ENCODE results near the gene CDH8.

Gene CDH8

GRCh38 chr16:61659936-61660335, 376.3 kb downstream of the CDH8 start:
- Histone ChIP-seq H3K4me3 (no peak overlapping the region), H3K9me3 (no peaks in the 10 kb centered on the region), H3K4me1 (no peaks in the 10 kb centered on the region), H3K27ac (no peak overlapping the region), H3K36me3 (no peaks in the 10 kb centered on the region), H3K27me3 (no peaks in the 10 kb centered on the region)
- TF ChIP-seq CTCF (IDR thresholded peaks at IDR 0.05), result no peak
- DNase-seq, result no peak
- intact Hi-C loops (cut with DNase I; ENCODE audit: low total_unique reads), result no loop called here

GRCh38 chr16:61654962-61655361, 381.3 kb downstream of the CDH8 start:
- H3K9me3 ChIP-seq, result no peaks in the 10 kb centered on the region
- H3K4me3 ChIP-seq, result no peak overlapping the region
- intact Hi-C loops (cut with DNase I; ENCODE audit: low total_unique reads), result no loop called here
- no peaks in the 10 kb centered on the region for H3K27me3 ChIP-seq
- DNase-seq, result no peak
- no peak for TF ChIP-seq CTCF (IDR thresholded peaks at IDR 0.05)
- no peaks in the 10 kb centered on the region for H3K4me1 ChIP-seq
- no peak overlapping the region for H3K27ac ChIP-seq
- H3K36me3 ChIP-seq, result no peaks in the 10 kb centered on the region

- Histone ChIP-seq H3K4me1 (no peaks in the 10 kb centered on the region), H3K4me3 (no peak overlapping the region), H3K27ac (no peak overlapping the region), H3K36me3 (no peaks in the 10 kb centered on the region), H3K9me3 (no peaks in the 10 kb centered on the region), H3K27me3 (no peaks in the 10 kb centered on the region)
- intact Hi-C loops (cut with DNase I; ENCODE audit: low total_unique reads), result no loop called here
- TF ChIP-seq CTCF (IDR thresholded peaks at IDR 0.05), result no peak
- DNase-seq, result no peak
These were observed 382.7 kb downstream of the CDH8 start for GRCh38 chr16:61653544-61653943.

DNA sequence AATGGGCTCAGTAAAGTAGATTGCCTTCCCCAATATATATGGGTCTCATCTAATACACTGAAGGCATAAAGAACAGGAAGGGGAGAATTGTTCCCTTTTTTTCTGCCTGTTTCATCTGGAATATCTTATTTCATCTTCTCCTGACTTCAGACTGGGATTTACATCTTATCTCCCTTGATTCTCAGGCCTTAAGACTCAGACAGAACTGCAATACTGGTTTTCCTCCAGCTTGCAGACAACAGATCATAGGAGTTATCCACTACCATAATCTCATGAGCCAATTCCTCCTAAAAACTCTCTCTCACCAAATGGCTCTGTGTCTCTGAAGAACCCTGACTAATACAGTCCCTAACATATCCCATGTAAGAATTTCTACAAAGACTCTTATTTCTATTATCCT, 390.7 kb downstream of the CDH8 start:
- Histone ChIP-seq H3K36me3 (no peaks in the 10 kb centered on the region), H3K4me1 (no peaks in the 10 kb centered on the region), H3K27ac (no peak overlapping the region), H3K4me3 (no peak overlapping the region), H3K27me3 (no peaks in the 10 kb centered on the region), H3K9me3 (no peaks in the 10 kb centered on the region)
- intact Hi-C loops (cut with DNase I; ENCODE audit: low total_unique reads), result no loop called here
- TF ChIP-seq CTCF (IDR thresholded peaks at IDR 0.05), result no peak
- no peak for DNase-seq

- Histone ChIP-seq H3K4me3 (no peak overlapping the region), H3K4me1 (no peaks in the 10 kb centered on the region), H3K9me3 (no peaks in the 10 kb centered on the region), H3K27me3 (no peaks in the 10 kb centered on the region), H3K36me3 (no peaks in the 10 kb centered on the region), H3K27ac (no peak overlapping the region)
- TF ChIP-seq CTCF (IDR thresholded peaks at IDR 0.05), result no peak
- no peak for DNase-seq
- intact Hi-C loops (cut with DNase I; ENCODE audit: low total_unique reads), result no loop called here
These were observed 391.5 kb downstream of the CDH8 start for GRCh38 chr16:61644736-61645135.

DNA sequence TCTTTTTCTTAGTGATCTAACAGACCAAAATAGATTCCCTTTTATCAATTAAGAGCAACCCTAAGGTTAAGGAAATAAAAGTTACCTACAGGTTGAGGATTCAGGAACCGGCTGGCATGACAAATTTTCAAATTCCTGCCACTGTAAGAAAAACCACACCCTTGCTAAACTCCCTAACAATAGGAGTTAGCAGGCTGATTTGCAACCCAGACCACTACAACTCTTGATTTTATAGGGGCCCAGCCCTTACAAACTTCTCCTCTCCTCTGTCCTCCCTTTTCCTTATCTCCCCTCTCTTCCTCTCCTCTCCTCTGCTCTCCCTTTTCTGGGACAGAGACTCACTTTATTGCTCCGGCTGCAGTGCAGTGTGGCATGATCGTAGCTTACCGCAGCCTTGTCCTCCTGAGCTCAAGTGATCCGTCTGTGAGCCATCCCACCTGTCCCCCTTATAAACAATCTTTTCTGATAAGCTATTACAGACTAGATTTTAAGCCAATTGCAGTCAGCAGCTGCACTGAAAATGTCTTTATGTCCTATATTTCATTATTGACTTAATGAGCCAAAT, 418.9 kb downstream of the CDH8 start:
- intact Hi-C loops (cut with DNase I; ENCODE audit: low total_unique reads), result no loop called here
- Histone ChIP-seq H3K27me3 (no peaks in the 10 kb centered on the region), H3K27ac (no peak overlapping the region), H3K4me1 (no peaks in the 10 kb centered on the region), H3K9me3 (no peaks in the 10 kb centered on the region), H3K36me3 (no peaks in the 10 kb centered on the region), H3K4me3 (no peak overlapping the region)
- no peak for TF ChIP-seq CTCF (IDR thresholded peaks at IDR 0.05)
- no peak for DNase-seq

Measured in tibial artery (tissue), 4 donors.